ENCODE results near the gene RFNG. TPM values are rescaled to one million over a fixed set of nuclear protein-coding genes. Genes with fewer than 3 reads are reported as not detected.
A peak's percentile ranks its signal among the peaks of the same experiment; 100 is the strongest.

Gene RFNG
- total RNA-seq, 1 experiment from 2014 or later: 46.7 TPM

DNA sequence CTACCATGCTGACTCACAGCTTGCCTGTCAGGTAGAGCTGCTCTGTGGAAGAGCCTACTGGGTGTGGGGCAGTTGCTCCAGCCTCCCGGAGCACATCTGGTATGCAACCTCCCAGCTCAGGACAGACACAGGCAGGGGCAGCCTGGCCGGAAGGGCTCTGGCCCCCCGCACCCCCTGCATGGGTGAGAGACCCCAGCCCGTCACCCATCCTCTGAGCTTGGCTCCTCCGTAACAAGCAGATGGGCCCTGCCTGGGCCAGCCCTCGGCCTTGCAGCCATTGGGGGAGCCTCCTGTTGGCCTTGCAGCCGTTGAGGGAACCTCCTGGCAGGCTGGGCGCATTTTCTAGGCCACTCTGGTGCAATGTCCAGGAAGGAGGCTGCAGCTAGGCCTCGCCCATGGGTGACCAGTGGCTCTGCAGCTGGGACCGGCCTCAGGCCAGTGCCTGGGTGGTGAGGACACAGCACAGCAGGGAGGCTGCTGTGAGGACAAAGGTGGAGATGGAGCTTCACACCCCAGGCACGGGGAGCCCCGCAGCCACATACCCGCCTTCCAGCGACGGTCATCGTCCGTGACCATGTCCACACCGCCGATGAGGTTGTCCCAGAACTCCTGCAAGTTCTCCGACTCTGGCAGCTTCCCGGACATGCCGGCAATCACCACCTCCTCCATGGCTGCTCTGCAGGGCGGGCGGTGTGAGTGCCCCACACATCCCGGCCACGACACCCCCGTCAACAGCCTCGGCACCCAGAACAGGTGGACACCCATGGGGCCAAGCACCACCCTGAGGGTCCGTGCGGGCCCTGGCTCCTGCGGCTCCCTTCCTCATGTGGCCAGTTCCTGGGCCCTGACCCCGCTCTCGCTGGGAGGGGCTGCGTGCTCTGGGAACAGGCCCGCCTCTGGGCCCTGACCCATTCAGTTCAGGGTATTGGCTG lies 44.4 kb upstream of the RFNG start:
- ATAC-seq: no peak
- no peaks in the 10 kb centered on the region for H3K9me2 ChIP-seq (replicated peaks; ENCODE audit: low read length)
- H3K9me3 ChIP-seq (ENCODE audit: low read length): no peaks in the 10 kb centered on the region
- no peak overlapping the region for H2AFZ ChIP-seq (ENCODE audit: low read length)
- peaks cover 29% of the 10 kb centered on the region for H4K20me1 ChIP-seq (ENCODE audit: low read length)
- no peak overlapping the region for H3K27ac ChIP-seq (ENCODE audit: low read length)
- intact Hi-C loops (cut with micrococcal nuclease): loop anchor here (5.0 kb wide), 1 partner anchor 59 kb away; the partner anchor contains the start of gene DCXR
- H3K4me1 ChIP-seq (ENCODE audit: insufficient read depth, low read length): peaks cover 30% of the 10 kb centered on the region
- H3K9ac ChIP-seq (ENCODE audit: low read length): peak overlapping the region; percentile 99
- peak overlapping the region; percentile 97 for H3K4me2 ChIP-seq (ENCODE audit: low read length)
- peaks cover 47% of the 10 kb centered on the region for H3K79me2 ChIP-seq (ENCODE audit: low read length)
- peaks cover 41% of the 10 kb centered on the region for H3K36me3 ChIP-seq (ENCODE audit: low read depth, low read length)
- DNase-seq: peak; percentile 51
- no peaks in the 10 kb centered on the region for H3K27me3 ChIP-seq (ENCODE audit: low read length)
- H3K4me3 ChIP-seq (ENCODE audit: low read length): peak overlapping the region; percentile 91
- POLR2A ChIA-PET (ENCODE audit: unreplicated experiment): no interaction called here
- BruUV-seq (replicated peaks): no TSS peak
- TF ChIP-seq EZH2phosphoT487 (IDR thresholded peaks at IDR 0.05; ENCODE audit: borderline replicate concordance, low read length) (no peak), CTCF (conservative IDR thresholded peaks at IDR 0.05; ENCODE audit: low read depth, low read length) (no peak), EZH2 (IDR thresholded peaks at IDR 0.05; ENCODE audit: low read length, unreplicated experiment) (no peak)
- H3F3A ChIP-seq (ENCODE audit: low read length, unreplicated experiment): no peaks in the 10 kb centered on the region
- CTCF ChIA-PET: no interaction called here

DNA sequence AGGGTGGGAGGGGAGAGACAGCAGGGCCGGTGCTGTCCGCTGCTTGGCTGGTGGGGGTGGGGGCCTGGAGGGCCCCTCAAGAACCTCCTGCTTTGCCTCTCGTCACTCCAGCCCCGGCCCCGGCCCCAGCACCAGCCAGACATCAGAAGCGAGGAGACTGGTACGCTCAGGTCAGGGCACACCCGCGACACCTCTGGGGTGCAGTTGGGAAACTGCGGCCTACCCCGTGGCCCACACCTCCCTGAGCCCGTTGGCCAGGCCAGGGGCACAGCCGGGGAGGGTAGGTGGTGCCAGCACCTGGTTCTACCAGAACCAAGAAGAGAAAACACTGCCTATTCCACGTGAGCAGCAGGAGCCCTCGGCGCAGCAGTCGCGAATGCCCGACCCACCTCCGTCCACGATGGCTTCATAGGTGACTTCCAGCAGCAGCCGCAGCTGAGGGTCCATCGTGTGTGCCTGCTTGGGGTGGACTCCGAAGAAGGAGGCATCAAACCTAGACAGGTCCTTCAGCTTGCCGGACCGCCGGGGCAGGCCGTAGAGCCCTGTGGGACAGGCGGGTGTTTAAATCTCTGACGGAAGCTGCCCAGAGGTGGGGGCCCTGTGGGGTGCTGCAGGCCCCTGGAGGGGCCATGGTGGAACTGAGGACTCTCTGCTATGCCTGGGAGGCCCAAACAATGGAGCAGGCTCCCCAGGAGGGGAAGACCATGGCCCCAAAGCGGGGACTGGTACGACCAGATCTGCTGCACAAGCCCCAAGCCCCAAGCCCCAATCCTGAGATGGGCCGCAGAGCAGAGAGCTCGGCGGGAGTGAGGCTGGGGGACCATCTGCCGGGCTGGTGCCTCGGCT lies 43.5 kb upstream of the RFNG start:
- intact Hi-C loops (cut with micrococcal nuclease): loop anchor here (5.0 kb wide), 1 partner anchor 58 kb away; the partner anchor contains the start of gene DCXR
- Histone ChIP-seq H3K9me3 (ENCODE audit: low read length) (no peaks in the 10 kb centered on the region), H3K4me1 (ENCODE audit: insufficient read depth, low read length) (peaks cover 30% of the 10 kb centered on the region), H3K9ac (ENCODE audit: low read length) (no peak overlapping the region), H3F3A (ENCODE audit: low read length, unreplicated experiment) (no peaks in the 10 kb centered on the region), H2AFZ (ENCODE audit: low read length) (no peak overlapping the region), H3K9me2 (replicated peaks; ENCODE audit: low read length) (no peaks in the 10 kb centered on the region), H3K27me3 (ENCODE audit: low read length) (no peaks in the 10 kb centered on the region), H4K20me1 (ENCODE audit: low read length) (peaks cover 29% of the 10 kb centered on the region), H3K79me2 (ENCODE audit: low read length) (peaks cover 47% of the 10 kb centered on the region), H3K4me3 (ENCODE audit: low read length) (peak overlapping the region; percentile 91), H3K27ac (ENCODE audit: low read length) (no peak overlapping the region), H3K36me3 (ENCODE audit: low read depth, low read length) (peaks cover 49% of the 10 kb centered on the region), H3K4me2 (ENCODE audit: low read length) (peak overlapping the region; percentile 97)
- TF ChIP-seq EZH2phosphoT487 (IDR thresholded peaks at IDR 0.05; ENCODE audit: borderline replicate concordance, low read length) (no peak), CTCF (conservative IDR thresholded peaks at IDR 0.05; ENCODE audit: low read depth, low read length) (no peak), EZH2 (IDR thresholded peaks at IDR 0.05; ENCODE audit: low read length, unreplicated experiment) (no peak)
- ATAC-seq: no peak
- CTCF ChIA-PET: no interaction called here
- no peak for DNase-seq
- BruUV-seq (replicated peaks): no TSS peak
- POLR2A ChIA-PET (ENCODE audit: unreplicated experiment): no interaction called here
